Smooth muscle cell (in vitro differentiated cells): ENCODE data around the gene FGFBP2. TPM values are rescaled to one million over a fixed set of nuclear protein-coding genes. Genes with fewer than 3 reads are reported as not detected.

Experiments
- DNase-seq: peaks from one replicate; lab custom pipeline; 2025; ENCODE audit not compliant: unreplicated experiment; lab: John Stamatoyannopoulos, UW
- H2AFZ ChIP-seq: fragments of 200-600 bp; sonication (generic); 2 replicates; pipeline ENCODE4 v1.6.0; 2016; ENCODE audit warnings: antibody characterized with exemption, low read depth, mild to moderate bottlenecking
- H3F3A ChIP-seq: fragments of 200-600 bp; sonication (generic); 2 replicates; pipeline ENCODE4 v1.6.0; 2017; ENCODE audit warnings: antibody characterized with exemption, low read depth
- H3K27ac ChIP-seq: fragments of 200-600 bp; sonication (generic); 2 replicates; pipeline ENCODE4 v1.5.1; 2016; ENCODE audit warnings: low read depth, mild to moderate bottlenecking
- H3K27me3 ChIP-seq: fragments of 200-600 bp; sonication (generic); 2 replicates; pipeline ENCODE4 v1.6.1; 2016; ENCODE audit warnings: low read depth, mild to moderate bottlenecking
- H3K36me3 ChIP-seq: fragments of 200-600 bp; sonication (generic); 2 replicates; pipeline ENCODE4 v1.5.1; 2016; ENCODE audit warnings: low read depth
- H3K4me1 ChIP-seq: fragments of 200-600 bp; sonication (generic); 2 replicates; pipeline ENCODE4 v1.5.1; 2016; ENCODE audit warnings: low read depth
- H3K4me2 ChIP-seq: fragments of 200-600 bp; sonication (generic); 2 replicates; pipeline ENCODE4 v1.6.0; 2016; ENCODE audit warnings: mild to moderate bottlenecking
- H3K4me3 ChIP-seq: fragments of 200-600 bp; sonication (generic); 2 replicates; pipeline ENCODE4 v1.5.1; 2016; ENCODE audit warnings: mild to moderate bottlenecking
- H3K79me2 ChIP-seq: fragments of 200-600 bp; sonication (generic); 2 replicates; pipeline ENCODE4 v1.6.0; 2016; ENCODE audit warnings: low read depth, mild to moderate bottlenecking
- H3K9ac ChIP-seq: fragments of 200-600 bp; sonication (generic); 2 replicates; pipeline ENCODE4 v1.6.0; 2016; ENCODE audit warnings: low read depth
- H3K9me3 ChIP-seq: fragments of 200-600 bp; sonication (generic); replicated peaks from 2 replicates; pipeline ENCODE4 v1.5.1; 2016; ENCODE audit warnings: low read depth
- H4K20me1 ChIP-seq: fragments of 200-600 bp; sonication (generic); 2 replicates; pipeline ENCODE4 v1.6.0; 2016; ENCODE audit warnings: low read depth
- CTCF ChIP-seq: fragments of 200-600 bp; sonication (generic); IDR thresholded peaks from 2 replicates; pipeline ENCODE4 v1.5.1; 2017; ENCODE audit warnings: borderline replicate concordance, mild to moderate bottlenecking, antibody characterized with exemption; ENCODE audit not compliant: insufficient read depth, poor library complexity, severe bottlenecking
- WGBS: methylation state at CpG from one replicate; pipeline ENCODE4 v1.1.7; 2016; ENCODE audit warnings: low lambda C conversion rate; 5-methylcytosine and 5-hydroxymethylcytosine counted together
- polyA plus RNA-seq: library from polyadenylated mRNA; unstranded; fragments of >200 nt; fragmentation: Nextera tagmentation; extraction: Ambion mirVana; gene quantifications from 2 replicates; pipeline ENCODE4 v1.2.1, GENCODE V29; 2016
- total RNA-seq: library from RNA; depleted of rRNA; stranded (reverse); fragments of >200 nt; gene quantifications from 2 replicates; pipeline ENCODE4 v1.2.3, GENCODE V29; 2014

FGFBP2 gene
- total and polyA plus RNA-seq, 2 experiments from 2014 or later, result not detected

- H3F3A ChIP-seq, result no peaks in the 10 kb centered on the region
- no peaks in the 10 kb centered on the region for H4K20me1 ChIP-seq
- no peaks in the 10 kb centered on the region for H3K36me3 ChIP-seq
- no peak for DNase-seq
- H3K27me3 ChIP-seq, result peaks cover 36% of the 10 kb centered on the region
- H3K4me1 ChIP-seq, result no peaks in the 10 kb centered on the region
- no peak overlapping the region for H3K4me2 ChIP-seq
- WGBS, result 92% methylated on average over 7 of the region's 7 CpGs
- H3K79me2 ChIP-seq, result no peaks in the 10 kb centered on the region
- no peak overlapping the region for H2AFZ ChIP-seq
- no peak for TF ChIP-seq CTCF
- no peak overlapping the region for H3K27ac ChIP-seq
- no peak overlapping the region for H3K4me3 ChIP-seq
- no peak overlapping the region for H3K9ac ChIP-seq
- no peaks in the 10 kb centered on the region for H3K9me3 ChIP-seq
Measured at GRCh38 chr4:15926486-15926885, 36.5 kb downstream of the FGFBP2 start.

- no peak for DNase-seq
- H3K27ac ChIP-seq, result no peak overlapping the region
- no peak overlapping the region for H2AFZ ChIP-seq
- H3K79me2 ChIP-seq, result no peaks in the 10 kb centered on the region
- H3F3A ChIP-seq, result no peaks in the 10 kb centered on the region
- peaks cover 31% of the 10 kb centered on the region for H3K27me3 ChIP-seq
- H3K4me3 ChIP-seq, result no peak overlapping the region
- 93% methylated on average over 3 of the region's 3 CpGs for WGBS
- H4K20me1 ChIP-seq, result no peaks in the 10 kb centered on the region
- TF ChIP-seq CTCF, result no peak
- no peak overlapping the region for H3K4me2 ChIP-seq
- no peaks in the 10 kb centered on the region for H3K4me1 ChIP-seq
- H3K36me3 ChIP-seq, result no peaks in the 10 kb centered on the region
- H3K9me3 ChIP-seq, result no peaks in the 10 kb centered on the region
- H3K9ac ChIP-seq, result no peak overlapping the region
Measured at GRCh38 chr4:15925830-15926229, 37.1 kb downstream of the FGFBP2 start.

- no peak overlapping the region for H2AFZ ChIP-seq
- no peaks in the 10 kb centered on the region for H4K20me1 ChIP-seq
- 86% methylated on average over 1 of the region's 1 CpG for WGBS
- TF ChIP-seq CTCF, result no peak
- peaks cover 28% of the 10 kb centered on the region for H3K27me3 ChIP-seq
- H3K79me2 ChIP-seq, result no peaks in the 10 kb centered on the region
- no peak overlapping the region for H3K27ac ChIP-seq
- no peaks in the 10 kb centered on the region for H3K36me3 ChIP-seq
- no peaks in the 10 kb centered on the region for H3K4me1 ChIP-seq
- H3K9ac ChIP-seq, result no peak overlapping the region
- no peak overlapping the region for H3K4me3 ChIP-seq
- no peak overlapping the region for H3K4me2 ChIP-seq
- H3F3A ChIP-seq, result no peaks in the 10 kb centered on the region
- no peak for DNase-seq
- H3K9me3 ChIP-seq, result no peaks in the 10 kb centered on the region
Measured at GRCh38 chr4:15921592-15921932, 41.4 kb downstream of the FGFBP2 start.

GRCh38 chr4:15920723-15921591 is 42.0 kb downstream of the FGFBP2 start:
- H4K20me1 ChIP-seq, result no peaks in the 10 kb centered on the region
- DNase-seq, result peak; percentile 12
- no peak overlapping the region for H3K4me3 ChIP-seq
- 32% methylated on average over 4 of the region's 4 CpGs for WGBS
- TF ChIP-seq CTCF, result no peak
- H3K9ac ChIP-seq, result peak overlapping the region; percentile 67
- no peaks in the 10 kb centered on the region for H3K4me1 ChIP-seq
- H3K4me2 ChIP-seq, result peak overlapping the region; percentile 68
- H3K79me2 ChIP-seq, result no peaks in the 10 kb centered on the region
- no peaks in the 10 kb centered on the region for H3K9me3 ChIP-seq
- no peaks in the 10 kb centered on the region for H3K36me3 ChIP-seq
- peak overlapping the region; percentile 86 for H3K27ac ChIP-seq
- peaks cover 25% of the 10 kb centered on the region for H3K27me3 ChIP-seq
- no peak overlapping the region for H2AFZ ChIP-seq
- H3F3A ChIP-seq, result no peaks in the 10 kb centered on the region
